Activated CD4-positive, CD25-positive, alpha-beta regulatory T cell (primary cell): Measurements from ENCODE around the gene FNDC11.

Experiments used
- DNase-seq, 4 experiments: peaks; one replicate each; lab custom pipeline; 2025; lab: John Stamatoyannopoulos, UW

FNDC11 gene

GRCh38 chr20:63539441-63540370 lies 14.3 kb upstream of the FNDC11 start:
- DNase-seq = no peak

GRCh38 chr20:63540417-63541186 lies 13.4 kb upstream of the FNDC11 start:
- no peak for DNase-seq

GRCh38 chr20:63541371-63541770 lies 12.6 kb upstream of the FNDC11 start:
- no peak for DNase-seq

- DNase-seq = no peak
Observed at GRCh38 chr20:63542031-63542559, 11.9 kb upstream of the FNDC11 start.

GRCh38 chr20:63542696-63543095 lies 11.3 kb upstream of the FNDC11 start:
- no peak for DNase-seq

- DNase-seq = no peak
Observed at GRCh38 chr20:63543131-63543530, 10.8 kb upstream of the FNDC11 start.

- DNase-seq = no peak
Observed at GRCh38 chr20:63543733-63544132, 10.2 kb upstream of the FNDC11 start.

- no peak for DNase-seq
Observed at GRCh38 chr20:63544241-63544957, 9.6 kb upstream of the FNDC11 start.

- DNase-seq = no peak
Observed at GRCh38 chr20:63544958-63545516, 8.9 kb upstream of the FNDC11 start.

GRCh38 chr20:63545814-63546213 lies 8.1 kb upstream of the FNDC11 start:
- DNase-seq = no peak

- DNase-seq = no peak
Observed at GRCh38 chr20:63546256-63546955, 7.6 kb upstream of the FNDC11 start.

GRCh38 chr20:63546956-63547724 lies 6.8 kb upstream of the FNDC11 start:
- no peak for DNase-seq

- no peak for DNase-seq
Observed at GRCh38 chr20:63547725-63548480, 6.1 kb upstream of the FNDC11 start, which contains the start of gene SRMS. Gene SRMS, minus strand, starts transcription at chr20:63547749. Its CDS starts 286 bp downstream, at chr20:63547463.

GRCh38 chr20:63548542-63548941 lies 5.4 kb upstream of the FNDC11 start:
- DNase-seq = no peak

- DNase-seq = no peak
Observed at GRCh38 chr20:63549019-63549418, 4.9 kb upstream of the FNDC11 start.

GRCh38 chr20:63549679-63550282 lies 4.2 kb upstream of the FNDC11 start:
- DNase-seq = no peak

- no peak for DNase-seq
Observed at GRCh38 chr20:63551068-63551467, 2.9 kb upstream of the FNDC11 start.

GRCh38 chr20:63552481-63553249 lies 1.3 kb upstream of the FNDC11 start:
- DNase-seq = peak in 1 of 4 experiments; percentile 51
